ENCODE data around the gene CAMK1. TPM values are rescaled to one million over a fixed set of nuclear protein-coding genes. Genes with fewer than 3 reads are reported as not detected.

The CAMK1 gene
- total and polyA plus RNA-seq, 9 of the 15 experiments (the other 6 are each of a cell fraction or from before 2014, with no cell fraction given): 0.23 to 10.7 (median 6.0) TPM

GRCh38 chr3:9793161-9793781 lies 23.5 kb upstream of the CAMK1 start (continued):
- TF ChIP-seq SIN3A (IDR thresholded peaks at IDR 0.05; ENCODE audit: borderline replicate concordance in 2 of 2, control insufficient read depth in 1 of 2, low read depth in 2 of 2, low read length in 2 of 2): peak in 1 of 2 experiments; percentile 78; a peak in 1 of 4 replicates
- no peak for TF ChIP-seq MECOM (CRISPR knock-in tag; IDR thresholded peaks at IDR 0.05)
- no peak for TF ChIP-seq FOXJ2 (tag; IDR thresholded peaks at IDR 0.05)
- TF ChIP-seq SAP30 (IDR thresholded peaks at IDR 0.05; ENCODE audit: borderline replicate concordance, insufficient read depth, low read depth, low read length, poor library complexity, severe bottlenecking): peak; percentile 84
- no peak for TF ChIP-seq CBX8 (IDR thresholded peaks at IDR 0.05; ENCODE audit: borderline replicate concordance, extremely low read depth, low read depth, low read length, poor library complexity, severe bottlenecking)
- TF ChIP-seq CREB3L1 (IDR thresholded peaks at IDR 0.05; ENCODE audit: borderline replicate concordance, low read depth): no peak
- no peak for TF ChIP-seq ZNF592 (IDR thresholded peaks at IDR 0.05)
- TF ChIP-seq, protein P1, sequence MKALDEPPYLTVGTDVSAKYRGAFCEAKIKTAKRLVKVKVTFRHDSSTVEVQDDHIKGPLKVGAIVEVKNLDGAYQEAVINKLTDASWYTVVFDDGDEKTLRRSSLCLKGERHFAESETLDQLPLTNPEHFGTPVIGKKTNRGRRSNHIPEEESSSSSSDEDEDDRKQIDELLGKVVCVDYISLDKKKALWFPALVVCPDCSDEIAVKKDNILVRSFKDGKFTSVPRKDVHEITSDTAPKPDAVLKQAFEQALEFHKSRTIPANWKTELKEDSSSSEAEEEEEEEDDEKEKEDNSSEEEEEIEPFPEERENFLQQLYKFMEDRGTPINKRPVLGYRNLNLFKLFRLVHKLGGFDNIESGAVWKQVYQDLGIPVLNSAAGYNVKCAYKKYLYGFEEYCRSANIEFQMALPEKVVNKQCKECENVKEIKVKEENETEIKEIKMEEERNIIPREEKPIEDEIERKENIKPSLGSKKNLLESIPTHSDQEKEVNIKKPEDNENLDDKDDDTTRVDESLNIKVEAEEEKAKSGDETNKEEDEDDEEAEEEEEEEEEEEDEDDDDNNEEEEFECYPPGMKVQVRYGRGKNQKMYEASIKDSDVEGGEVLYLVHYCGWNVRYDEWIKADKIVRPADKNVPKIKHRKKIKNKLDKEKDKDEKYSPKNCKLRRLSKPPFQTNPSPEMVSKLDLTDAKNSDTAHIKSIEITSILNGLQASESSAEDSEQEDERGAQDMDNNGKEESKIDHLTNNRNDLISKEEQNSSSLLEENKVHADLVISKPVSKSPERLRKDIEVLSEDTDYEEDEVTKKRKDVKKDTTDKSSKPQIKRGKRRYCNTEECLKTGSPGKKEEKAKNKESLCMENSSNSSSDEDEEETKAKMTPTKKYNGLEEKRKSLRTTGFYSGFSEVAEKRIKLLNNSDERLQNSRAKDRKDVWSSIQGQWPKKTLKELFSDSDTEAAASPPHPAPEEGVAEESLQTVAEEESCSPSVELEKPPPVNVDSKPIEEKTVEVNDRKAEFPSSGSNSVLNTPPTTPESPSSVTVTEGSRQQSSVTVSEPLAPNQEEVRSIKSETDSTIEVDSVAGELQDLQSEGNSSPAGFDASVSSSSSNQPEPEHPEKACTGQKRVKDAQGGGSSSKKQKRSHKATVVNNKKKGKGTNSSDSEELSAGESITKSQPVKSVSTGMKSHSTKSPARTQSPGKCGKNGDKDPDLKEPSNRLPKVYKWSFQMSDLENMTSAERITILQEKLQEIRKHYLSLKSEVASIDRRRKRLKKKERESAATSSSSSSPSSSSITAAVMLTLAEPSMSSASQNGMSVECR (CRISPR knock-in tag; IDR thresholded peaks at IDR 0.05): peak; percentile 83
- TF ChIP-seq MXI1 (IDR thresholded peaks at IDR 0.05; ENCODE audit: low read depth, low read length): 0 out of 2 replicates have a peak, but pooled peaks have one; percentile 6
- TF ChIP-seq, protein P2, sequence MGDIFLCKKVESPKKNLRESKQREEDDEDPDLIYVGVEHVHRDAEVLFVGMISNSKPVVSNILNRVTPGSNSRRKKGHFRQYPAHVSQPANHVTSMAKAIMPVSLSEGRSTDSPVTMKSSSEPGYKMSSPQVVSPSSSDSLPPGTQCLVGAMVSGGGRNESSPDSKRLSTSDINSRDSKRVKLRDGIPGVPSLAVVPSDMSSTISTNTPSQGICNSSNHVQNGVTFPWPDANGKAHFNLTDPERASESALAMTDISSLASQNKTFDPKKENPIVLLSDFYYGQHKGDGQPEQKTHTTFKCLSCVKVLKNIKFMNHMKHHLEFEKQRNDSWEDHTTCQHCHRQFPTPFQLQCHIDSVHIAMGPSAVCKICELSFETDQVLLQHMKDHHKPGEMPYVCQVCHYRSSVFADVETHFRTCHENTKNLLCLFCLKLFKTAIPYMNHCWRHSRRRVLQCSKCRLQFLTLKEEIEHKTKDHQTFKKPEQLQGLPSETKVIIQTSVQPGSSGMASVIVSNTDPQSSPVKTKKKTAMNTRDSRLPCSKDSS (IDR thresholded peaks at IDR 0.05; ENCODE audit: low read depth, partially characterized antibody): no peak
- 0 out of 2 replicates have a peak, but pooled peaks have one; percentile 8 for TF ChIP-seq L3MBTL2 (IDR thresholded peaks at IDR 0.05)
- peak; percentile 93 for TF ChIP-seq TAF7 (tag; IDR thresholded peaks at IDR 0.05)
- no peak for TF ChIP-seq ILK (tag; IDR thresholded peaks at IDR 0.05; ENCODE audit: borderline replicate concordance, low read depth)
- no peak for TF ChIP-seq CREBBP (IDR thresholded peaks at IDR 0.05; ENCODE audit: low read depth, low read length)
